K562 (cell line): ENCODE measurements around the gene DVL3. TPM values are rescaled to one million over a fixed set of nuclear protein-coding genes. Genes with fewer than 3 reads are reported as not detected.
A peak's percentile ranks its signal among the peaks of the same experiment; 100 is the strongest.

Experiments used
- AFF1 ChIP-seq, 2 experiments: fragments of 450-650 bp; IDR thresholded peaks; 2 replicates each; pipeline ENCODE4 v1.6.1; 2018; ENCODE audit warnings: mild to moderate bottlenecking in 2 of 2, low read depth in 1 of 2; ENCODE audit not compliant: partially characterized antibody in 2 of 2
- CREM ChIP-seq: IDR thresholded peaks from 2 replicates; pipeline ENCODE4 v1.6.1; 2014; ENCODE audit warnings: antibody characterized with exemption, low read depth
- NCOA4 ChIP-seq: fragments of 450-650 bp; IDR thresholded peaks from 2 replicates; pipeline ENCODE4 v1.6.1; 2018; ENCODE audit warnings: mild to moderate bottlenecking; ENCODE audit not compliant: partially characterized antibody
- POLR2A ChIP-seq: fragments of 450-650 bp; conservative IDR thresholded peaks from 2 replicates; pipeline ENCODE4 v1.6.1; 2016
- TRIM28 ChIP-seq: fragments of 450-650 bp; IDR thresholded peaks from 2 replicates; pipeline ENCODE4 v1.6.1; 2017
- ZBTB49 ChIP-seq: sonication (generic); formaldehyde crosslinking; IDR thresholded peaks from 2 replicates; pipeline ENCODE4 v1.8.0; 2022; ENCODE audit warnings: missing genetic modification reagents, mild to moderate bottlenecking, borderline replicate concordance
- ZBTB7A ChIP-seq: IDR thresholded peaks from 2 replicates; pipeline ENCODE4 v1.6.1; 2011; ENCODE audit warnings: low read depth, mild to moderate bottlenecking, low read length, moderate library complexity, borderline replicate concordance; ENCODE audit not compliant: control insufficient read depth
- ZFP30 ChIP-seq: fragments of 250-450 bp; sonication (Bioruptor Pico); IDR thresholded peaks from 2 replicates; pipeline ENCODE4 v1.8.0; 2022; ENCODE audit warnings: moderate library complexity, mild to moderate bottlenecking, inconsistent platforms, borderline replicate concordance
- ZNF121 ChIP-seq: sonication (generic); formaldehyde crosslinking; conservative IDR thresholded peaks from 2 replicates; pipeline ENCODE4 v1.8.0; 2022; ENCODE audit warnings: missing genetic modification reagents
- ZNF592 ChIP-seq: fragments of 450-650 bp; IDR thresholded peaks from 2 replicates; pipeline ENCODE4 v1.6.1; 2017; ENCODE audit warnings: antibody characterized with exemption, mild to moderate bottlenecking
- polyA plus RNA-seq, 8 experiments: library from polyadenylated mRNA; depleted of rRNA in 4 of 8; stranded (reverse) in 5 of 8; unstranded in 3 of 8; fragments of >200 nt; fragmentation: Nextera tagmentation in 2 of 8; fragmentation: Illumina TruSeq in 1 of 8; extraction: Ambion mirVana in 2 of 8; extraction: Trizol in 1 of 8; gene quantifications; 2 replicates each; pipeline versions ENCODE4 v1.2.1 to v1.2.3, GENCODE V29; 2011 to 2014; ENCODE audit warnings: inconsistent platforms in 1 of 8, missing spikeins in 1 of 8
- total RNA-seq, 7 experiments: library from RNA; depleted of rRNA in 6 of 7; stranded (reverse); fragments of >200 nt in 6 of 7; fragmentation: Illumina TruSeq in 2 of 7; extraction: Trizol in 2 of 7; gene quantifications; 2 replicates each; pipeline versions ENCODE4 v1.2.1 to v1.2.3, GENCODE V29; 2011 to 2021; ENCODE audit warnings: low replicate concordance in 1 of 7

DVL3 gene
- total and polyA plus RNA-seq, 9 of the 15 experiments (the other 6 are each of a cell fraction or from before 2014, with no cell fraction given), result 3.1 to 57.9 (median 20.1) TPM

GRCh38 chr3:184174646-184175492, 19.7 kb downstream of the DVL3 start, which contains the start of gene AP2M1 (continued):
- TF ChIP-seq ZBTB49 (no peak), ZNF592 (0 out of 2 replicates have a peak, but pooled peaks have one; percentile 21), AFF1 (IDR thresholded peaks at IDR 0.05; ENCODE audit: low read depth in 1 of 2, partially characterized antibody in 2 of 2) (peak in 1 of 2 experiments; percentile 97), TRIM28 (no peak), CREM (peak; percentile 81), ZFP30 (CRISPR knock-in tag) (no peak), ZBTB7A (peak; percentile 46; the same call in 1 of the 2 replicates), POLR2A (peak; percentile 88), NCOA4 (no peak), ZNF121 (CRISPR knock-in tag) (no peak)
